Activated CD8-positive, alpha-beta T cell treated with anti-CD3 and anti-CD28 coated beads for 36 hours (primary cell): Measurements from ENCODE around the gene SMIM29. TPM values are rescaled to one million over a fixed set of nuclear protein-coding genes. Genes with fewer than 3 reads are reported as not detected.
A peak's percentile ranks its signal among the peaks of the same experiment; 100 is the strongest.

Experiments used
- ATAC-seq: fragments of 200-7000 bp; cut with Tn5 transposase; one replicate; pipeline ENCODE4 v1.10.0; 2021; ENCODE audit warnings: mild to moderate bottlenecking, moderate library complexity
- CTCF ChIA-PET: fragments of 350-600 bp; sonication (Branson Sonifier 250); formaldehyde crosslinking; loops from one replicate; lab custom pipeline; 2021; ENCODE audit warnings: antibody characterized with exemption; lab: Charles Lee
- POLR2A ChIA-PET: fragments of 350-600 bp; sonication (Branson Sonifier 250); formaldehyde crosslinking; loops from one replicate; lab custom pipeline; 2021; ENCODE audit warnings: antibody characterized with exemption; lab: Charles Lee
- DNase-seq: peaks from one replicate; pipeline ENCODE4 v3.0.0-alpha.2; 2020
- H3K27ac Mint-ChIP-seq: one replicate; pipeline ENCODE4 v1.8.0; 2021; ENCODE audit warnings: mild to moderate bottlenecking, mixed read lengths
- H3K27me3 Mint-ChIP-seq: one replicate; pipeline ENCODE4 v1.8.0; 2021; ENCODE audit warnings: mixed read lengths
- H3K36me3 Mint-ChIP-seq: one replicate; pipeline ENCODE4 v1.8.0; 2021; ENCODE audit warnings: low read depth, mixed read lengths
- H3K4me1 Mint-ChIP-seq: one replicate; pipeline ENCODE4 v1.8.0; 2021; ENCODE audit warnings: low read depth, mixed read lengths
- H3K4me3 Mint-ChIP-seq: one replicate; pipeline ENCODE4 v1.8.0; 2021; ENCODE audit warnings: mild to moderate bottlenecking, moderate library complexity, mixed read lengths
- H3K9me3 Mint-ChIP-seq: one replicate; pipeline ENCODE4 v1.8.0; 2021; ENCODE audit warnings: mixed read lengths
- CTCF ChIP-seq: fragments of 200-600 bp; IDR thresholded peaks from one replicate; pipeline ENCODE4 v1.8.0; 2022; ENCODE audit warnings: antibody characterized with exemption, mild to moderate bottlenecking
- intact Hi-C: fragments of 100-400 bp; cut with micrococcal nuclease; formaldehyde crosslinking; loops from one replicate; pipeline ENCODE4 v1.10.0; 2022
- microRNA-seq: library from miRNA; unstranded; fragments of <30 nt; microRNA quantifications from one replicate; pipeline ENCODE4 v1.2.0, GENCODE V29; 2022; ENCODE audit warnings: borderline microRNAs expressed, borderline replicate concordance
- total RNA-seq, 2 experiments: library from RNA; stranded (reverse); gene quantifications; one replicate each; pipeline ENCODE4 v1.2.3, GENCODE V29; 2021

Gene SMIM29
- total RNA-seq, 2 experiments from 2014 or later = 13.3 to 16.4 TPM

DNA sequence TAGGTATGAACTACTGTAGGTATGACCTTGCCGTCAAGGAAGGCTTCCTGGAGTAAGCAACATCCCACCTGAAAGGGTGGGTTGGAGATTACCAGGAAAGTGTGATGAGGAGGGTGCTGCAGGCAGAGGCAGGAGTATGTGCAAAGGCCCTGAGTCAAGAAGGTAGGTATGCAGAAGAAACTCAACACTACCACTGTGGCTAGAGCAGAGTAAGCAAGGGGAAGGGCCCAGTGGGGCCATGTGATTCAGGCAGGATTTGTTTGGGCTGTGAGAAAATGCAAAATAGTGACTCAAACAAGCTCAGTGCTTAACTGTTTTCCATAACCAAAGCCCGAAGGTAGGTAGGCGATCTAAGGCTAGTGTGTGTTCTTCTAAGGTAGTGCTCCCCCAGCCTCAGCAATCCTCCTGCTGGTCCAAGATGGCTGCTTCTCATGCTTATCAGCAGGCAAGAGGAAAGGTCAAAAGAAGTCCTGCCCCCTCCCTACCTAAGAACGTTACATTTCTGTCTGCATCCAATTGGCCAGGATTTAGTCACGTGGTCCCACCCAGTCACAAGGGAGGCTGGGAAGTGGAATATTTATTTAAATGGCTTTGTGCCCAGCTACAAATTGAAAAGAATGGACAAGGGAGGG lies 48.4 kb downstream of the SMIM29 start:
- intact Hi-C loops = no loop called here
- DNase-seq (no peak), ATAC-seq (no peak)
- CTCF ChIA-PET = interaction anchor here (1.0 to 2.6 kb wide), 5 partner anchors 9 to 254 kb away, joined by 3 to 9 read pairs (median 4); no protein-coding TSS in a partner anchor
- H3K27me3 Mint-ChIP-seq = no peaks in the 10 kb centered on the region
- POLR2A ChIA-PET = interaction anchor here (1.7 kb wide), 1 partner anchor 36 kb away, joined by 7 read pairs; the partner anchor contains the start of gene HMGA1
- no peak overlapping the region for H3K27ac Mint-ChIP-seq
- no peak for TF ChIP-seq CTCF
- H3K36me3 Mint-ChIP-seq = no peaks in the 10 kb centered on the region
- peaks cover 16% of the 10 kb centered on the region for H3K4me1 Mint-ChIP-seq
- no peak overlapping the region for H3K4me3 Mint-ChIP-seq
- no peaks in the 10 kb centered on the region for H3K9me3 Mint-ChIP-seq

DNA sequence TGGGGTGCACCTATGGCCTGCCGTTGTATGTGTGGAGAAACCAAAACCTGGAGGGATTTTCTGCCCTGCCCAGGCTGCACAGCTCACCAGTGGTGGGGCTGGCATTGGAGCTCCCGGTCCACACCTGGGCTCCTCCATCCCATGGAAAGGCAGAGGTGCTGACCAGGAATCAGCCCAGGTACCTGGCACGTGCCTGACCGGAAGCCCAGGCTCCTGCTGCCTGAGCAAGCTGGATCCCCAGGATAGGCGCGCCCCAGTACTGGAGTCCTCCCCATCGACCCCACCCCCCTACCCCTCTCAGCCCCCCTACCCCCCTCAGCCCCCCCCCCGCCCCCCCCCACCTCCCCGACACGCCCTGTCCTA lies 52.0 kb downstream of the SMIM29 start:
- Mint-ChIP-seq H3K9me3 (no peaks in the 10 kb centered on the region), H3K36me3 (no peaks in the 10 kb centered on the region), H3K27ac (peak overlapping the region; percentile 67), H3K27me3 (no peaks in the 10 kb centered on the region), H3K4me3 (peak overlapping the region; percentile 71), H3K4me1 (peaks cover 11% of the 10 kb centered on the region)
- intact Hi-C loops = loop anchor here (5.0 kb wide), 1 partner anchor 40 kb away; the partner anchor contains the start of gene HMGA1
- ChIA-PET POLR2A (interaction anchor here (1.0 to 2.9 kb wide), 9 partner anchors 9 to 136 kb away, joined by 3 to 19 read pairs (median 5); partner anchors contain the start of gene HMGA1), CTCF (interaction anchor here (0.8 to 3.2 kb wide), 22 partner anchors 11 to 412 kb away, joined by 3 to 33 read pairs (median 7); partner anchors contain the start of gene SMIM29)
- ATAC-seq (no peak), DNase-seq (no peak)
- no peak for TF ChIP-seq CTCF

Small RNA genes within 50 kb of the gene (microRNA-seq; reads per million reads assigned to microRNA genes)
- gene MIR6835 = not detected

Other genes with a start within 250 kb of the SMIM29 start
- gene GRM4, start 102.9 kb downstream of the SMIM29 start, total RNA-seq = under 1 TPM; 0.11 to 0.14 TPM
- gene HMGA1, start 12.1 kb downstream of the SMIM29 start, total RNA-seq = 100 to 1,000 TPM; 683 to 709 TPM
- gene NUDT3, start 143.7 kb upstream of the SMIM29 start, total RNA-seq = 10 to 100 TPM; 15.0 to 15.2 TPM
- 1,000 to 10,000 TPM; 2,208 to 2,269 TPM for gene RPS10, start 177.1 kb upstream of the SMIM29 start, total RNA-seq
- gene PACSIN1, start 217.1 kb upstream of the SMIM29 start, total RNA-seq = under 1 TPM; 0.47 to 0.51 TPM